Endodermal cell (in vitro differentiated cells): ENCODE measurements around the gene ATXN7L1. TPM values are rescaled to one million over a fixed set of nuclear protein-coding genes. Genes with fewer than 3 reads are reported as not detected.
A peak's percentile ranks its signal among the peaks of the same experiment; 100 is the strongest.

Experiments used
- DNase-seq: peaks from one replicate; pipeline ENCODE4 v3.0.0-alpha.2; 2017
- H3K27ac ChIP-seq: 2 replicates; pipeline ENCODE4 v1.5.1; 2013; ENCODE audit warnings: mild to moderate bottlenecking, low read depth, low read length, moderate library complexity
- H3K27me3 ChIP-seq: 2 replicates; pipeline ENCODE4 v1.6.1; 2013; ENCODE audit warnings: mild to moderate bottlenecking, low read length, moderate library complexity; ENCODE audit not compliant: insufficient read depth, control insufficient read depth, poor library complexity, severe bottlenecking
- H3K36me3 ChIP-seq: 2 replicates; pipeline ENCODE4 v1.7.0; 2013; ENCODE audit warnings: mild to moderate bottlenecking, low read length, moderate library complexity; ENCODE audit not compliant: control insufficient read depth, insufficient read depth
- H3K4me1 ChIP-seq: one replicate; pipeline ENCODE4 v1.7.0; 2013; ENCODE audit warnings: low read length; ENCODE audit not compliant: control insufficient read depth, insufficient read depth
- H3K4me3 ChIP-seq: 2 replicates; pipeline ENCODE4 v1.5.1; 2013; ENCODE audit warnings: mild to moderate bottlenecking, low read length, moderate library complexity
- H3K9ac ChIP-seq: 2 replicates; pipeline ENCODE4 v1.6.1; 2013; ENCODE audit warnings: mild to moderate bottlenecking, low read length, moderate library complexity; ENCODE audit not compliant: poor library complexity, severe bottlenecking; ENCODE audit errors: extremely low read depth
- H3K9me3 ChIP-seq: 2 replicates; pipeline ENCODE4 v1.6.1; 2013; ENCODE audit warnings: mild to moderate bottlenecking, low read length, moderate library complexity; ENCODE audit not compliant: control insufficient read depth
- H3K27ac Mint-ChIP-seq: 2 replicates; pipeline ENCODE4 v1.8.0; 2020; ENCODE audit warnings: mixed read lengths
- H3K27me3 Mint-ChIP-seq: 2 replicates; pipeline ENCODE4 v1.8.0; 2021; ENCODE audit warnings: mild to moderate bottlenecking, mixed read lengths; ENCODE audit not compliant: insufficient read depth
- H3K36me3 Mint-ChIP-seq: 2 replicates; pipeline ENCODE4 v1.8.0; 2020; ENCODE audit warnings: low read depth, mixed read lengths
- H3K4me1 Mint-ChIP-seq: 2 replicates; pipeline ENCODE4 v1.8.0; 2020; ENCODE audit warnings: mixed read lengths
- H3K4me3 Mint-ChIP-seq: 2 replicates; pipeline ENCODE4 v1.8.0; 2020; ENCODE audit warnings: mild to moderate bottlenecking, moderate library complexity, mixed read lengths
- H3K9me3 Mint-ChIP-seq: 2 replicates; pipeline ENCODE4 v1.8.0; 2020; ENCODE audit warnings: mild to moderate bottlenecking, mixed read lengths
- CTCF ChIP-seq: fragments of 200-600 bp; sonication (generic); conservative IDR thresholded peaks from 2 replicates; pipeline ENCODE4 v1.5.0; 2021; ENCODE audit warnings: antibody characterized with exemption, mild to moderate bottlenecking
- WGBS, 2 experiments: methylation state at CpG; one replicate each; pipeline versions ENCODE4 v1.1.5 to v1.1.7; 2013; ENCODE audit warnings: missing lambda C conversion rate in 2 of 2, mixed read lengths in 1 of 2; ENCODE audit not compliant: insufficient coverage in 1 of 2, insufficient read length in 1 of 2; 5-methylcytosine and 5-hydroxymethylcytosine counted together
- total RNA-seq, 2 donors: library from RNA; stranded (reverse); fragmentation: NEBNext Ultra II Directional in 1 of 2; extraction: Animal tissue kit (Norgen Biotek cat#: 25700) in 1 of 2; gene quantifications; 2 replicates in 1 of 2; 3 replicates in 1 of 2; pipeline ENCODE4 v1.2.1, GENCODE V29; 2021

Gene ATXN7L1
- total RNA-seq, 2 donors from 2014 or later, result 16.9 to 30.4 TPM

- no peak for TF ChIP-seq CTCF
- Mint-ChIP-seq H3K4me1 (peaks cover 22% of the 10 kb centered on the region), H3K36me3 (no peaks in the 10 kb centered on the region), H3K27me3 (no peaks in the 10 kb centered on the region), H3K9me3 (no peaks in the 10 kb centered on the region), H3K27ac (no peak overlapping the region), H3K4me3 (no peak overlapping the region)
- 54 to 68% methylated on average over 4 of the region's 4 CpGs for WGBS, 2 experiments
- H3K9ac ChIP-seq, result no peak overlapping the region
- no peak overlapping the region for H3K27ac ChIP-seq
- no peaks in the 10 kb centered on the region for H3K9me3 ChIP-seq
- peak; percentile 43 for DNase-seq
- no peak overlapping the region for H3K4me3 ChIP-seq
- H3K27me3 ChIP-seq, result no peaks in the 10 kb centered on the region
- no peaks in the 10 kb centered on the region for H3K4me1 ChIP-seq
- H3K36me3 ChIP-seq, result no peaks in the 10 kb centered on the region
Measured at GRCh38 chr7:105596866-105597265, 279.5 kb downstream of the ATXN7L1 start.

GRCh38 chr7:105594034-105594433, 282.4 kb downstream of the ATXN7L1 start:
- TF ChIP-seq CTCF, result peak; percentile 66
- Histone ChIP-seq H3K27me3 (no peaks in the 10 kb centered on the region), H3K4me1 (no peaks in the 10 kb centered on the region), H3K4me3 (no peak overlapping the region), H3K9ac (no peak overlapping the region), H3K27ac (no peak overlapping the region), H3K36me3 (no peaks in the 10 kb centered on the region), H3K9me3 (no peaks in the 10 kb centered on the region)
- peaks cover 14% of the 10 kb centered on the region for H3K4me1 Mint-ChIP-seq
- no peaks in the 10 kb centered on the region for H3K36me3 Mint-ChIP-seq
- no peak overlapping the region for H3K4me3 Mint-ChIP-seq
- no peaks in the 10 kb centered on the region for H3K27me3 Mint-ChIP-seq
- no peaks in the 10 kb centered on the region for H3K9me3 Mint-ChIP-seq
- WGBS, 2 experiments, result 80 to 92% methylated on average over 3 of the region's 3 CpGs
- DNase-seq, result peak; percentile 57
- no peak overlapping the region for H3K27ac Mint-ChIP-seq

- no peaks in the 10 kb centered on the region for H3K36me3 Mint-ChIP-seq
- Histone ChIP-seq H3K4me3 (no peak overlapping the region), H3K27ac (no peak overlapping the region), H3K4me1 (no peaks in the 10 kb centered on the region), H3K36me3 (no peaks in the 10 kb centered on the region), H3K27me3 (no peaks in the 10 kb centered on the region), H3K9ac (no peak overlapping the region), H3K9me3 (no peaks in the 10 kb centered on the region)
- TF ChIP-seq CTCF, result no peak
- H3K27ac Mint-ChIP-seq, result no peak overlapping the region
- H3K9me3 Mint-ChIP-seq, result no peaks in the 10 kb centered on the region
- no peak overlapping the region for H3K4me3 Mint-ChIP-seq
- peaks cover 6% of the 10 kb centered on the region for H3K4me1 Mint-ChIP-seq
- WGBS, 2 experiments, result 80 to 92% methylated on average over 1 to 2 of the region's 2 CpGs
- DNase-seq, result no peak
- no peaks in the 10 kb centered on the region for H3K27me3 Mint-ChIP-seq
Measured at GRCh38 chr7:105591522-105591921, 284.9 kb downstream of the ATXN7L1 start.
